IPS-18c (cell line): ENCODE results near the gene RPL7A.
A peak's percentile ranks its signal among the peaks of the same experiment; 100 is the strongest.
"Not testable (repeated sequence)": the region's sequence is repeated elsewhere in the genome, so short reads cannot be mapped to it uniquely, and the experiment has no call there.

ENCODE experiments used
- H3K4me3 ChIP-seq: 2 replicates; pipeline ENCODE4 v1.7.0; 2013; ENCODE audit warnings: low read depth, mild to moderate bottlenecking, low read length, moderate library complexity; ENCODE audit not compliant: insufficient read depth
- H3K9me3 ChIP-seq: one replicate; pipeline ENCODE4 v1.6.1; 2013; ENCODE audit warnings: mild to moderate bottlenecking, low read length, moderate library complexity; ENCODE audit not compliant: control insufficient read depth, insufficient read depth

Gene RPL7A

DNA sequence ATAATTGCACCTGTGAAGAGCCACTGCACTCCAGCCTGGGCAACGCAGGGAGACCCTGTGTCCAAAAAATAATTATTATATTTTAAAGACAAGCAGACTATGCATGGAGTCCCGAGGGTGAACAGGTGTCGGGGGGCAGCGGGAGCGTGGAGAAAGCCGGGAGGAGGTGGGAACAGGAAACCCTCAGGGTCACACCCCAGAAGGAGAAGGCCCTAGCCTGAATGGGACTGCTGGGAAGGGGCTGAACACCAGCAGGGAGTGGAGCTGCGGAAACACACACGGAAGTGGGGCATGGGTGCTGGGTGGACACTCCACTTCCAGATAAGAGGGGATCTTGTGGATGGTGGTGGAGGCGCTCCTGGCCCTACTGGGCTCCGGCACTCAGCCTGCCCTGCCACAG, 24.8 kb upstream of the RPL7A start:
- H3K9me3 ChIP-seq = no peaks in the 10 kb centered on the region
- no peak overlapping the region for H3K4me3 ChIP-seq

DNA sequence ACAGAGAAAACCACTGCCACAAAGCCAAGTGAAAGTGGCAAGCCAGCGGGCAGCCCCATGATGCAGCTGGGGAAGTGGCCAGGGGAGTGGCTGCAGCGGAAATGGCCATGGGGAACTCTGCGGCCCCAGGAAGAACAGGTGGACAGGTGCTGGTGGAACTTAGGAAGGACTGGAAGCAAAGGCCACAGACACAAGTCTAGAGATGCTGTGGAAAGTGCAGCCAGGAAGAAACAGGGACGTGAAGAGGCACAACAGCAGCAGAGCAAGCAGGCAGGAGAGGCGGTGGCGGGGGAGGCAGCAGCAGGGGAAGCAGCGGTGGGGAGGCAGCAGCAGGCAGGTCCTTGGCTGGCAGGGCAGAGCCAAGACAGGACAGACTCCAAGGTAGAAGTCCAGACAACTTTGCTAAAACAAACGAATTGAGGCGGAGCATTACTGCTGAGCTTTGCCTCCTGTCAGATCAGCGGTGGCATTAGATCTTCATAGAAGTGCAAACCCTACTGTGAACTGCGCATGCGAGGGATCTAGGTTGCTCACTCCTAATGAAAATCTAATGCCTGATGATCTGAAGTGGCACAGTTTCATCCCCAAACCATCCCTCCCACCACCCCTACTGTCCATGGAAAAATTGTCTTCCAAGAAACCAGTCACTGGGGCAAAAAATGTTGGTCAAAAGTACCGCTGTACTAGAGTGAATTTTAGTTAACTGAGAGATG, 23.9 kb upstream of the RPL7A start:
- Histone ChIP-seq H3K4me3 (no peak overlapping the region), H3K9me3 (no peaks in the 10 kb centered on the region)

DNA sequence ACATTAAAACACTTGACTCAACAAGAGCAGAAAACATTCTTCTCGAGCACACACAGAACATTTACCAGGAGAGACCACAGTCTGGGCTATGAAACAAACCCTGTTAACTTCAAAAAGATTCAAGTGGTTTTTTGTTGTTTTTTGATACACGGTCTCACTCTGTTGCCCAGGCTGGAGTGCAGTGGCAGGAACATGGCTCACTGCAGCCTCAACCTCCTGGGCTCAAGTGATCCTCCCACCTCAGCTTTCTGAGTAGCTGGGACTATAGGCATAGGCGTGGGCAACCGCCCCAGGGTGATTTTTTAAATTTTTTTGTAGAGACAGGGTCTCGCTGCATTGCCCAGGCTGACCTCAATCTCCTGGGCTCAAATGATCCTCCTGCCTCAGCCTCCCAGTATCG, 21.0 kb upstream of the RPL7A start:
- H3K9me3 ChIP-seq, H3K4me3 ChIP-seq: not testable (repeated sequence)

DNA sequence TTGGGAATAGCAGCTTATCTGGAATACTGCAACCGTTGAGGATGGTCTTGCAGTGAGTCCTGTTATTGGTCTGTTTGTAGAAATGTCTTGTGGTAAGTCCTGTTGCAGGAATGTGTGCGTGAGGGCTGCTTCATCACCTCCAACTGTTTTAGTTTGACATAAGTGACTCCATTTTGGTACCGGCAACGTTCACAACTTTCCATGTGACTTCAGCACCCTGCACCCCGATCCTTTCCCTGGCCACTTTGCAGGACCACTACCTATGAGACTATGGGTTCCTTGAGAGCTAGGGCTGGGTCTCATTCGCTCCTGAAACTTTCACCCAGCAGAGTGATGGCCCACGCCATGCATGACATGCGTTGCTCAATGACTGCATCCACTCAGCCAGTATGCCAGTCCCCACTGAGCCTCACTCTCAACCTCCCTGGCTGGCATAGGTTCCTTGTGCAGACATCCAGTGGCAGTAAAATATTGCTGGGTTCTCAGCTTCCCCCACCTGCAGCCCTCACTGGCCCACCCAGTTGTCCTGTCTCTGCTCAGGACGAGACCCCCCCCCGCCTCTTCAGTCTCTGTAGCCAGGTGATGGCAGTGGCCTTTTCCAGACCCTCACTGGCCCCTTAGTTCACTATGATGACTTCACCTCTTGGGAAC, 20.1 kb upstream of the RPL7A start:
- Histone ChIP-seq H3K9me3 (no peaks in the 10 kb centered on the region), H3K4me3 (no peak overlapping the region)

DNA sequence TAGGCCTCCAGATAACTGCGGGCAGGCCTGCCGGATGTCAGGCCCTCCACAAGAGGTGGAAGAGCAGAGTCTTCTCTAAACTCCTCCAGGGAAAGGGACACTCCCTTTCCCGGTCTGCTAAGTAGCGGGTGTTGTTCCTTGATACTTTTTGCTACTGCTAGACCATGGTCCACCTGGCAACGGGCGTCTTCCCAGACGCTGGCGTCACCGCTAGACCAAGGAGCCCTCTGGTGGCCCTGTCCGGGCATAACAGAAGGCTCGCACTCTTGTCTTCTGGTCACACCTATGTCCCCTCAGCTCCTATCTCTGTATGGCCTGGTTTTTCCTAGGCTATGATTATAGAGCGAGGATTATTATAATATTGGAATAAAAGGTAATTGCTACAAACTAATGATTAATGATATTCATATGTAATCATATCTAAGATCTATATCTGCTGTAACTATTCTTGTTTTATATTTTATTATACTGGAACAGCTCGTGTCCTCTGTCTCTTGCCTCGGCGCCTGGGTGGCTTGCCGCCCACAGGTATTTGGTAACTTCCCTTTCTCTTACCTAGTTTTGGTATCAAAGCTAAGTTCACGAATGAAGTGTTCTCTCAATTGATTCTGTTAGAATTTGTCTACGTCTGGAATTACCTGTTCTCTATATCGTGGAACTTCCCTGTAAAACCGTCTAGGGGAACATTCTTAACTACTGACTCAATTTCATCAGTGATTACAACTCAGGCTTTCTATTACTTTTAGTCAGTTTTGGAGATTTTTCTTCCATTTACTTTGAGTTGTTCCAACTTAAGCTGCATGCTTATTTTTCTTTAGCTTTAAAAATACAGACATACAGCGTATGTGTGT, 18.5 kb upstream of the RPL7A start:
- not testable (repeated sequence) for H3K4me3 ChIP-seq, H3K9me3 ChIP-seq

DNA sequence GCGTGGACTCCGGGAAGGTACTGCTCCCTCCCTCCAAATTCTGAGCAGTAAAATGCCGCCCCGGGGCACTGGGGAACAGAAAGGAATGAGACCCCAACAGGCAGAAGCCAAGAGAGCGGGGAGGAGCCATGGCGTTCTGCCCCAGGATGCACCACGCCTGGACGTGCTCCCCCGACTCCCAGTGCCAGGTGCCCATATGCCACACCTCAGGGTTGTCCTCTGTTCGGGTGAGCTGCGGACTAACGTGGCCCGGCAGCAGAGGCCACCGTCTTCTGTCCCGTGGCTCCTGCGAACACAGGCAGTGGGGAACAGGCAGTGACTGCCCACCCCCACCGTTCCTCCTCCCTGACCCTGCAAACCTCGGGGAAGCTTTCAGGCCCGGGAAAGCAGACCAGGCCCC, 16.8 kb upstream of the RPL7A start:
- Histone ChIP-seq H3K4me3 (no peak overlapping the region), H3K9me3 (no peaks in the 10 kb centered on the region)

DNA sequence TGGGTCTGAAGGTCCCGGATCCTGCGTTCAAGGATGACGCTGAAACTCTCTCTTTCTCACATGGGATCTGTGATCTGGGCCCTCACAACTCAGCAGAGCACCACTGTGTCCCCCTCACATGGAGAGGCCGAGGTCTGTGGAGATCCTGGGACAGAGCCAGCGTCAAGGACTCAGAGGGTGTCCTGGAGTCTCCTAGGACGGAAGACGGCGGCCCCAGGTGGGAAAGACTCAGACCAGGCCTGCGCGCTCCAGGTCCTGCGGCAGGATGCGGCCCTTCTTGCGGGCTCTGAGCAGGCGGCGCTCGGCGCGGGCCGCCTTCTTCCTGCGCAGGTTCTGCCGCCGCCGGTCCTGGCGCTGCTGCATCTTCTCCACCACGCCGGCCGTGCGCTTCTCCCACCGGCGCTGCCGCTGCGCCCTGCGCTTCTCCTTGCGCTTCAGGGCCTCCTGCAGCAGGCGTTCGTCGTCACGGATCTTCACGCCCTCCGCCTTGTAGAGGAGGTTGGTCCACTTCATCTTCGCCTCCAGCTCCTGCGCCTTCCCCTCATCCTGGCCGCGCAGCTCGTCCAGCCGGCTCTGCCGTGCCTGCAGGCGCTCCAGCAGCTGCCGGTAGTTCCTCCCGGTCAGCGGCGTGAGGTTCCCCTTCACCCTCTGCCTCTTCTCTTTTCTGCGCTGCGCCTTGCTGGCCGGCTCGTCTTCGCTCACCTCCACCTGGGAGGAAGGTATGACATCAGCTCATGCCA, 16.2 kb upstream of the RPL7A start:
- H3K4me3 ChIP-seq = no peak overlapping the region
- H3K9me3 ChIP-seq = no peaks in the 10 kb centered on the region

DNA sequence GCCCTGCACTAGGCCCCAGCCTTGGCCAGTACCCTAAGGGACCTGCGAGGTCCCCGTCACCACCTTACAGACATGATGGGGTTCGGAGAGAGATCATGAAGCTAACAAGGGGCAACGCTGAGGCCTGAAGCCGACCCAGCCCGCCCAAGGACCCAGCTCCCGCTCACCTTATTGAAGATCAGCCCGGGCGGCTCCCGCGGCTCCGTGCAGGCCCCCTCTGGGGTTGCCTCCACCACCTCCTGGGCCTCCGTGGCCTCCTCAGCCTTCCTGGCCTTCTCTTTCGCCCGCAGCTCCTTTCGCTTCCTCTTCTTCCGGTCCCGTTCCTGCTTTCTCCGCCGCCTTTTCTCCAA, 15.7 kb upstream of the RPL7A start:
- Histone ChIP-seq H3K9me3 (no peaks in the 10 kb centered on the region), H3K4me3 (no peak overlapping the region)

DNA sequence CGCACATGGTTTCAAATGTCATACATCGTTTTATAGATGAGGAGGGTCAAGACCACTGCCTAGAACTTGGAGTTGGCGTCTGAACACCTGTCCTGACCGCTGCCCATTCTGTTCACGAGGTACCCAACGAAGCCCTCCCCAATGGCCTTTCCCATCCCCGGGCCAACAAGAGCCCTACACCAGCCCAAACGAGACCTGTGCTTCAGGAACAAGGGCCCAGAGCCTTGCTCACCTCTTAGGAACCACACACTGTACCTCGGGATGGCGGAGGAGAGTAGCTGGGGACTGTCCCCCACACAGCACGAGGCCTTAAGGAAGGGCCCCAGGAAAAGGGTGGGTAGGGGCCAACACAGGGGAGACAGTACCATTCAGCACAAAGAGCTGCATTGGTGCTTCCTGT, 15.0 kb upstream of the RPL7A start:
- Histone ChIP-seq H3K9me3 (no peaks in the 10 kb centered on the region), H3K4me3 (no peak overlapping the region)

DNA sequence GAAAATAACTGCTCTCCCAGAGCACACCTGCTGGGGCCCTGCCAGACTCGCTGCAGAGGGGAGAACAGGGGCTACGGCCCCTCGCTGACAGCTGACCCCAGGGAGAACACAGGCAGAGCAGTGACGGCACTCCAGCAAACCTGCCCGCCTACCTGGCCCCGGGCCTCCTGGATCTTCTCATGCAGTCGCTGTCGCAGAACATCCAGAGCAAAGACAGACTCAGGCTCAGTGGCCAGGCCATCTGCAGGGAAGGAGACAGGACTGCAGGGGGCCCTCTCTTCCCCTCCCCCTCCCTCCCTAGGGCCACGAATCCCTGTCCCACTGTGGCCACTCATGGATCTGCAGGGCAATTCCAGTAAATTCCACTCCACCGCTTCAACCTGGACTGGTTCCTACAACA, 14.5 kb upstream of the RPL7A start:
- Histone ChIP-seq H3K9me3 (no peaks in the 10 kb centered on the region), H3K4me3 (no peak overlapping the region; the same call in 1 of the 2 replicates)

DNA sequence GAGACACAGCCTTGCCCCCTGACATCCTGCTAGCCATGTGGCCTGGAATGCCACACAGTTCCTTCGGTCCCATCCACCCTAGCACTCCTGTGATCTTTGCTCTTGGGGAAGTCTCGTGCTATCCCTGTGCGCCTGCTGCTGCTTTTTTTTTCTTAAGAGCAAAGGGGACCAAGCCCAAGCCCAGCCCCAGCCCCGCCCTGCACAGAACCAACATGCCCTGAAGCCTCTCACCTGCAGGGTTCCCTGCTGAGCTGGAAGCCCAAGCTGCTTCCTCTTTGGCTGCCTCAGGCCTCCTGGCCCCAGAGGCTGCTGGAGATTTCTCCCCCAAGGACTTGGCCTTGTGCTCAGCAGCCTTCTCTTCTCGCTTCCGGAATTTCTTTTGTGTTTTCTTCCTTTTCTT, 13.9 kb upstream of the RPL7A start:
- H3K4me3 ChIP-seq = peak overlapping the region; percentile 20; the same call in 1 of the 2 replicates
- H3K9me3 ChIP-seq = no peaks in the 10 kb centered on the region

DNA sequence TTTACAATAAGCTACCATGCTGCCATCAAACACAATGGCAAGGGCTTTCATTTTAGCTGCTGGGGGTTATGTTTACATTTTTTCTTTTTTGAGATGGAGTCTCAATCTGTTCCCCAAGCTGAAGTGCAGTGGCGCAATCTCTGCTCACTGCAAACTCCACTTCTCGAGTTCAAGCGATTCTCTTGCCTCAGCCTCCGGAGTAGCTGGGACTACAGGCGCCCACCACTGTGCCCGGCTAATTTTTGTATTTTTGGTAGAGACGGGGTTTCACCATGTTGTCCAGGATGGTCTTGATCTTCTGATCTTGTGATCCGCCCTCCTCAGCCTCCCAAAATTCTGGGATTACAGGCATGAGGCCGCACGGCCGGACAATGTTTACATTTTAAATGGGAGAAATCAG, 13.1 kb upstream of the RPL7A start:
- H3K4me3 ChIP-seq = peak overlapping the region; percentile 98; the same call in 1 of the 2 replicates
- not testable (repeated sequence) for H3K9me3 ChIP-seq

DNA sequence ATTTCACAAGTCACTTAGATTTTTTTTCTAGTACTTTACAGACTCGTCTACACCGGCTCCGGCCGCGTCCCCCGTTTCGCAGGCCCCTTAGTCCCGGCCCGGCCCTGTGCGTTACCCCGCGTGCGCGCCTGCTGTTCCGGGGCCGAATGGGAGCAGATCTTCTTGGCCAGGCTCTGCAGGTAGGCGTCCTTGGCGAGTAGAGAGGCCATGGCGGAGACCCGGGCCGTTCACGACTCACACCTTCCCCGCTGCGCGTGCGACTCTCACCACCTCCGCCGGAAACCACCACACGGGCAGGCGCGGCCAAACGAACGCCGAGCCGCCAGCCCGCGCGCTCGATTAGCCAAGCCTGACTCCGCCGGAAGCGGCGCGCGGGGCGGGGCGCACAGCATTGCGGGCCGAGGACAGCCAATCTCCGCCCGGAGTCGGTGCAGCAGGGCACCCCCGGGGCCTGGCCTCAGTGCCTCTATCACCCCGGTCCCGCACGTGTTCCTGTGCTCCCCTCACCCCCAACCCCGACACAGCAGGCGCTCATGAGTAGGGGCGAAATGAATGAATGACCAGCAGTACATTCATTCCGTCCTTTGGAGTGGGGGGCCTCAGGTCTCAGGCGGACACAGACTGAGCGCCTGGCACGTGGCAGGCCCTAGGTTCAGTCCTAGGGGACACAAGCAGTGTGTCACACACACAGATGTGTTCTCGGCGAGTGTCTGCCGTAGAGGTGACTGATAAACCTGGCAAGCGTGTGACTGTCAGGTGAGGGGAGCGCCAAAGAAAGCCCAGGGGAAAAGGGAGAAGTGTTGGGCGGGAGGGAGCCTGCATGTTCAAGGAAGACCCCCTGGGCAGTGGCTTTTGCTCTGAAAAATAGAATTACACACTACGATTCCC, 11.8 kb upstream of the RPL7A start, which contains the start of gene SURF6:
SURF6 (minus strand) TSS at position 265 of the 888 bp plus-strand sequence; CDS start at position 209, 56 bp downstream.
- H3K4me3 ChIP-seq = peak within 1 kb of the TSS; percentile 98
- H3K9me3 ChIP-seq = no peaks in the 10 kb centered on the region

DNA sequence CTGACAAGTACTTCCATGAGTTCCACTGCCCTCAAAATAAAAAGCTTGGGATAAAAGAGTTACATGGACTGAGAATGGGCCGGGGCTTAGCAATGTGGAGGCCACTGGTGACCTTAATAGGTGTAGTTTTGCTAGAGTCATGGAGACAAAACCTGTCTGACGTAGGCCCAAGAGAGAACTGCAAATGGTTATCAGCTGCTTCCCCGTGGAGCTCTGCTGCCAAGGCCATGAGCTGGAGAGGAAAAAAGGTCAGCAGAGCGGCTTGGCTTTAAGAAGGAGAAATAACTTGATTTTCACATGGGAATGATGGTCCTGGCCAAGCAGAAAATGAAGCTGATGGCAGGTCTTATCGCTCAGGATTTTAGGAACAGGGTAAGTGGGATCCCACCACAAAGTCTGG, 8.4 kb upstream of the RPL7A start:
- no peak overlapping the region for H3K4me3 ChIP-seq
- H3K9me3 ChIP-seq = no peaks in the 10 kb centered on the region

DNA sequence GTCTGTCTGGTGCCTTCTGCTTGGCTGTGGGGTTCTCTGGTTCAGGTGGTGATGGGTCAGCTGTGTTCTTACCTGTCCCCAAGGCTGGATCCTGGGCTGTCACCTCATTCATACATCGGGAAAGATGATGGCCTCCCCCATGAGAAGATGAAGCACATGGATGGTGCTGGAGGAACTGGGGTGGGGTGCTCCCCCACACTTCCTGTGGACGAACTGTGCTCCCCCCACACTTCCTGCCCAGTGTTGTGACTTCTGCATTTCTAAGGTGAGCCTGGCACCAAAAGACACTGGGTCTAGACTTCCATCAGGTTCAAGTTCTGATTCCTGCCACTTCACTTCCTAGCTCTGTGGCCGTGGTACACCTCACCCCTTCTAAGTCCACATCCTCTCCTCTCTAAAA, 7.8 kb upstream of the RPL7A start:
- H3K4me3 ChIP-seq = no peak overlapping the region
- no peaks in the 10 kb centered on the region for H3K9me3 ChIP-seq

DNA sequence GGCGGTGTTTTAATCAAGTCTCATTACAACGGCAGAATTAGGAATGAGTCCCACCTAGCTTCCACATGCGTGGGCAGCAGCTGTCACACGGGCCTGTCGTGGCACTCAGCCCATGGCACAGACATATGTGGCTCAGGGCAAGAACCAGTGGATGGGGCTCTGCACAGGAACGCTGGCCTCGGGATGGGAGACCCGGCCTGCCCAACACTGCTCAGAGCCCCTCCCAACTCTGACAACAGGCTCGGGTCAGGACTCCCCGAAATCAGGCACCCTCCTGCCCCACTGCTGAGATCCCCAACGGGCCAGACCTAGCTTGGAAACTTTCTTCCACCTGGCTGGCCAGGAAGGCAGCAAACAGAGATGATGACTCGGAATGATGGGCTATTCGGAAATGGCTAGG, 7.1 kb upstream of the RPL7A start:
- Histone ChIP-seq H3K4me3 (no peak overlapping the region), H3K9me3 (no peaks in the 10 kb centered on the region)
